ENCODE results near the gene RARRES1.

- TF ChIP-seq ATF1 (CRISPR knock-in tag; IDR thresholded peaks at IDR 0.05) (no peak), CTCF (IDR thresholded peaks at IDR 0.05) (no peak), USF2 (CRISPR knock-in tag; IDR thresholded peaks at IDR 0.05) (no peak), ZBTB21 (CRISPR knock-in tag; IDR thresholded peaks at IDR 0.05; ENCODE audit: borderline replicate concordance) (no peak), PREB (CRISPR knock-in tag; IDR thresholded peaks at IDR 0.05; ENCODE audit: borderline replicate concordance) (no peak), ATF2 (CRISPR knock-in tag; IDR thresholded peaks at IDR 0.05; ENCODE audit: borderline replicate concordance, low read depth) (no peak)
Observed at GRCh38 chr3:158712443-158712842, 19.8 kb downstream of the RARRES1 start.
